ENCODE results near the gene ZNF341.

GRCh38 chr20:33839591-33839990, 107.8 kb downstream of the ZNF341 start:
- TF ChIP-seq CTCF (tag by site-specific recombination; IDR thresholded peaks at IDR 0.05) (no peak), PBX3 (CRISPR knock-in tag; IDR thresholded peaks at IDR 0.05) (no peak), ZNF692 (tag by site-specific recombination; IDR thresholded peaks at IDR 0.05) (no peak), KLF1 (tag by site-specific recombination; IDR thresholded peaks at IDR 0.05) (no peak), ZNF549 (tag by site-specific recombination; IDR thresholded peaks at IDR 0.05) (no peak), ZNF274 (IDR thresholded peaks at IDR 0.05; ENCODE audit: low read length) (no peak), ZNF274 (tag by site-specific recombination; IDR thresholded peaks at IDR 0.05; ENCODE audit: borderline replicate concordance) (no peak), ZBTB26 (tag by site-specific recombination; optimal IDR thresholded peaks at IDR 0.05) (no peak), TCF7L2 (IDR thresholded peaks at IDR 0.05; ENCODE audit: borderline replicate concordance, low read depth, low read length) (no peak), ZNF132 (tag by site-specific recombination; IDR thresholded peaks at IDR 0.05; ENCODE audit: borderline replicate concordance) (no peak)

Measured in HEK293 (cell line).